SU-DHL-6 (cell line): ENCODE measurements around the gene RING1.

ENCODE experiments used
- EZH2phosphoT487 ChIP-seq: fragments of 200-600 bp; sonication (generic), shearing (Covaris generic); conservative IDR thresholded peaks from 2 replicates; pipeline ENCODE4 v1.6.1; 2018; ENCODE audit warnings: mild to moderate bottlenecking, antibody characterized with exemption, low read length, moderate library complexity, mixed read lengths
- TF ChIP-seq, protein P1 (sequence below): fragments of 200-600 bp; sonication (generic); IDR thresholded peaks from one replicate; pipeline ENCODE4 v1.5.1; 2017; ENCODE audit warnings: antibody characterized with exemption, mild to moderate bottlenecking, low read length, moderate library complexity; ENCODE audit not compliant: insufficient read depth, poor library complexity, severe bottlenecking

DNA sequence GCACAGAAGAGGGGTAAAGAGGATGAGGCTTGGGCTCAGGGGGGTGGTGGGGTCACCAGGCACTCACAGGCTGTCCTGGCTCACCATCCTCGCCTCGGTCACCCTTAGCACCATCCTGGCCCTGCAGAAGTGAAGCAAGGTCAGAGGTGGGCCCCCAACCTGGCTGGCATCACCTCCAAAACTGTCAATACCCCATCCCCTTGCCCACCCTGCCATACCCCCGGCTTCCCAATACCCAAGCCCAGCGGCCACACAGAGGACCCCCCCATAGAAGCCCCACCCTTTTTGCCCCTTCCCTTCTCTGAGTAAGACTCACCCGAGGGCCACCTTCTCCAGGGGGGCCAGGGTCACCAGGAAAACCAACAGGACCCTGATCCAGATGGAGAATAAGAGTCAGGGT lies 39.7 kb upstream of the RING1 start:
- TF ChIP-seq, protein P1, sequence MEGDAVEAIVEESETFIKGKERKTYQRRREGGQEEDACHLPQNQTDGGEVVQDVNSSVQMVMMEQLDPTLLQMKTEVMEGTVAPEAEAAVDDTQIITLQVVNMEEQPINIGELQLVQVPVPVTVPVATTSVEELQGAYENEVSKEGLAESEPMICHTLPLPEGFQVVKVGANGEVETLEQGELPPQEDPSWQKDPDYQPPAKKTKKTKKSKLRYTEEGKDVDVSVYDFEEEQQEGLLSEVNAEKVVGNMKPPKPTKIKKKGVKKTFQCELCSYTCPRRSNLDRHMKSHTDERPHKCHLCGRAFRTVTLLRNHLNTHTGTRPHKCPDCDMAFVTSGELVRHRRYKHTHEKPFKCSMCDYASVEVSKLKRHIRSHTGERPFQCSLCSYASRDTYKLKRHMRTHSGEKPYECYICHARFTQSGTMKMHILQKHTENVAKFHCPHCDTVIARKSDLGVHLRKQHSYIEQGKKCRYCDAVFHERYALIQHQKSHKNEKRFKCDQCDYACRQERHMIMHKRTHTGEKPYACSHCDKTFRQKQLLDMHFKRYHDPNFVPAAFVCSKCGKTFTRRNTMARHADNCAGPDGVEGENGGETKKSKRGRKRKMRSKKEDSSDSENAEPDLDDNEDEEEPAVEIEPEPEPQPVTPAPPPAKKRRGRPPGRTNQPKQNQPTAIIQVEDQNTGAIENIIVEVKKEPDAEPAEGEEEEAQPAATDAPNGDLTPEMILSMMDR: no peak
- TF ChIP-seq EZH2phosphoT487: no peak
